Natural killer cell (primary cell): Measurements from ENCODE around the gene NDUFS6. TPM values are rescaled to one million over a fixed set of nuclear protein-coding genes. Genes with fewer than 3 reads are reported as not detected.

Experiments
- ATAC-seq, 3 donors: fragments of 150-1000 bp in 2 of 3; fragments of 200-7000 bp in 1 of 3; cut with Tn5 transposase; 1 replicate in 1 of 3; 2 replicates in 2 of 3; pipeline ENCODE4 v1.10.0; 2021; ENCODE audit warnings: mild to moderate bottlenecking in 2 of 3, moderate library complexity in 2 of 3
- DNase-seq, 2 donors: peaks; one replicate each; pipeline versions ENCODE4 v3.0.0 to v3.0.0-alpha.2; 2013 to 2021; ENCODE audit warnings: mixed read lengths in 1 of 2
- H3K27ac ChIP-seq: one replicate; pipeline ENCODE4 v1.5.1; 2013; ENCODE audit warnings: mild to moderate bottlenecking, low read length
- H3K27me3 ChIP-seq: one replicate; pipeline ENCODE4 v1.6.1; 2013; ENCODE audit warnings: low read length; ENCODE audit not compliant: control insufficient read depth, insufficient read depth
- H3K36me3 ChIP-seq: one replicate; pipeline ENCODE4 v1.6.1; 2013; ENCODE audit warnings: low read length; ENCODE audit not compliant: control insufficient read depth, insufficient read depth
- H3K4me1 ChIP-seq: one replicate; pipeline ENCODE4 v1.6.1; 2013; ENCODE audit warnings: low read length; ENCODE audit not compliant: control insufficient read depth, insufficient read depth
- H3K4me3 ChIP-seq: one replicate; pipeline ENCODE4 v1.5.1; 2013; ENCODE audit warnings: low read length
- H3K9me3 ChIP-seq: one replicate; pipeline ENCODE4 v1.6.1; 2013; ENCODE audit warnings: low read length; ENCODE audit not compliant: control insufficient read depth, insufficient read depth
- H3K27ac Mint-ChIP-seq, 2 donors: one replicate each; pipeline ENCODE4 v1.8.0; 2022; ENCODE audit warnings: mild to moderate bottlenecking in 2 of 2, mixed read lengths in 2 of 2, moderate library complexity in 1 of 2
- H3K27me3 Mint-ChIP-seq, 2 donors: one replicate each; pipeline ENCODE4 v1.8.0; 2022; ENCODE audit warnings: low read depth in 2 of 2, mixed read lengths in 2 of 2
- H3K36me3 Mint-ChIP-seq: one replicate; pipeline ENCODE4 v1.8.0; 2022; ENCODE audit warnings: mixed read lengths
- H3K4me1 Mint-ChIP-seq, 2 donors: one replicate each; pipeline ENCODE4 v1.8.0; 2022; ENCODE audit warnings: mixed read lengths in 2 of 2
- H3K4me3 Mint-ChIP-seq: one replicate; pipeline ENCODE4 v1.8.0; 2022; ENCODE audit warnings: mild to moderate bottlenecking, moderate library complexity, mixed read lengths
- H3K9me3 Mint-ChIP-seq, 2 donors: one replicate each; pipeline ENCODE4 v1.8.0; 2022; ENCODE audit warnings: mixed read lengths in 2 of 2
- CTCF ChIP-seq: fragments of 200-600 bp; IDR thresholded peaks from one replicate; pipeline ENCODE4 v1.8.0; 2022; ENCODE audit warnings: antibody characterized with exemption
- WGBS: methylation state at CpG from one replicate; pipeline ENCODE4 v1.1.7; 2013; ENCODE audit warnings: missing lambda C conversion rate; ENCODE audit not compliant: insufficient coverage; 5-methylcytosine and 5-hydroxymethylcytosine counted together
- intact Hi-C: fragments of 100-400 bp; cut with micrococcal nuclease; formaldehyde crosslinking; loops from one replicate; pipeline ENCODE4 v1.14.2; 2022
- total RNA-seq, 4 donors: library from RNA; stranded (reverse); fragments of 120-200 nt in 1 of 4; gene quantifications; one replicate each; pipeline versions ENCODE4 v1.2.3 to v1.2.4, GENCODE V29; 2013 to 2022

Gene NDUFS6
- total RNA-seq, 3 donors from 2014 or later (not counting 1 experiment from before 2014, with no cell fraction given) = 19.2 to 25.9 (median 22.5) TPM

GRCh38 chr5:1760656-1761452 lies 40.4 kb upstream of the NDUFS6 start:
- H3K36me3 Mint-ChIP-seq = no peaks in the 10 kb centered on the region
- Histone ChIP-seq H3K27me3 (no peaks in the 10 kb centered on the region), H3K27ac (no peak overlapping the region), H3K4me1 (no peaks in the 10 kb centered on the region), H3K36me3 (no peaks in the 10 kb centered on the region), H3K9me3 (no peaks in the 10 kb centered on the region), H3K4me3 (no peak overlapping the region)
- H3K9me3 Mint-ChIP-seq = no peaks in the 10 kb centered on the region
- no peak for TF ChIP-seq CTCF
- intact Hi-C loops = no loop called here
- H3K27me3 Mint-ChIP-seq = peaks cover 0 to 17% of the 10 kb centered on the region in 2 donors
- no peaks in the 10 kb centered on the region for H3K4me1 Mint-ChIP-seq
- 78% methylated on average over 28 of the region's 28 CpGs for WGBS
- ATAC-seq = no peak
- no peak overlapping the region for H3K4me3 Mint-ChIP-seq
- no peak for DNase-seq
- no peak overlapping the region for H3K27ac Mint-ChIP-seq

GRCh38 chr5:1761453-1761755 lies 39.8 kb upstream of the NDUFS6 start:
- Histone ChIP-seq H3K4me3 (no peak overlapping the region), H3K4me1 (no peaks in the 10 kb centered on the region), H3K36me3 (no peaks in the 10 kb centered on the region), H3K27me3 (no peaks in the 10 kb centered on the region), H3K27ac (no peak overlapping the region), H3K9me3 (no peaks in the 10 kb centered on the region)
- no peak for TF ChIP-seq CTCF
- no peak for ATAC-seq
- H3K36me3 Mint-ChIP-seq = no peaks in the 10 kb centered on the region
- H3K27ac Mint-ChIP-seq = no peak overlapping the region
- intact Hi-C loops = no loop called here
- no peak overlapping the region for H3K4me3 Mint-ChIP-seq
- no peak for DNase-seq
- 85% methylated on average over 11 of the region's 11 CpGs for WGBS
- peaks cover 0 to 17% of the 10 kb centered on the region in 2 donors for H3K27me3 Mint-ChIP-seq
- no peaks in the 10 kb centered on the region for H3K4me1 Mint-ChIP-seq
- no peaks in the 10 kb centered on the region for H3K9me3 Mint-ChIP-seq

GRCh38 chr5:1762121-1762882 lies 38.9 kb upstream of the NDUFS6 start:
- Histone ChIP-seq H3K27ac (no peak overlapping the region), H3K4me3 (no peak overlapping the region), H3K9me3 (no peaks in the 10 kb centered on the region), H3K27me3 (no peaks in the 10 kb centered on the region), H3K36me3 (no peaks in the 10 kb centered on the region), H3K4me1 (no peaks in the 10 kb centered on the region)
- WGBS = 82% methylated on average over 25 of the region's 25 CpGs
- Mint-ChIP-seq H3K4me3 (no peak overlapping the region), H3K9me3 (no peaks in the 10 kb centered on the region), H3K4me1 (no peaks in the 10 kb centered on the region), H3K27me3 (peaks cover 0 to 17% of the 10 kb centered on the region in 2 donors), H3K27ac (no peak overlapping the region), H3K36me3 (no peaks in the 10 kb centered on the region)
- DNase-seq = no peak
- no peak for ATAC-seq
- intact Hi-C loops = no loop called here
- TF ChIP-seq CTCF = no peak
